C4-2B (cell line): Measurements from ENCODE around the gene U2AF2.

Source experiments
- H3K27ac ChIP-seq: fragments of 450-650 bp; 2 replicates; pipeline ENCODE4 v1.5.1; 2017
- ZFX ChIP-seq: fragments of 450-650 bp; IDR thresholded peaks from 2 replicates; pipeline ENCODE4 v1.6.1; 2017
- TF ChIP-seq, protein P1 (sequence below): fragments of 450-650 bp; conservative IDR thresholded peaks from 2 replicates; pipeline ENCODE4 v1.5.1; 2017; ENCODE audit warnings: mild to moderate bottlenecking

Gene U2AF2

DNA sequence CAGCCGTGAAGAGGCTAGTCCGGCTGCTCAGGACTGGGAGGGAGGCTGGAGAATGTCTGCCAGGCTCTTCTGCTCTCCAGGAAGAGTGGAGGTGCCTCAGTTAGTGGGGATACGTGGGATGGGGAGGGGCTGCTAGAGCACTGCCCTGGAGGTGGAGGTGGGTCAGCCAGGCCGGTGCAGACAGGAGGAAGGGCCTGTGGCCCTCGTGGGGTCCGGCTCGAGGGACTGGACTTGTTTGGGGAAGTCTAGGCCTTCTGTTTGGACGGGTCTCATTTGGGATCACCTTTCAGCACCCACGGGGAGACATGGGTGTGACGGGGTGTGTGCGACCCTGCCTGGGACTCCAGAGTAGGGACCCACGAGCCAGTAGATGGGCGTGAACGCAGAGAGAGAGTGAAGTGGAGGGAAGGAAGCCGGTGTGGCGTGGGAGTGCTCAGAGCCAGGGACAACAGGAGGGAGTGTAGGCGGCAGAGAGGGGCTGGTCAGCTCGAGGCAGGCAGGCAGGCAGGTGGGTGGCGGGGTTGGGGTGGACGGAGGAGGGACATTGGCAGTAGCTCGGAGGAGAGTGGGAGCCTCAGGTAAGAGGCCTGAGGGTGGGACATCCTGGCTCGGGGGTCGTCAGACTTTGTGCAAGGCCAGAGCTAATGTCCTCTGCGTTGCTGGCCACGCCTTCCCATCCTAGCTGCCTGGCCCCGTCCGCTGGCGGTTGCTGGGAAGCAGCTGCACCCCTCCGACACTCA, 31.6 kb downstream of the U2AF2 start:
- H3K27ac ChIP-seq: no peak overlapping the region
- no peak for TF ChIP-seq ZFX

DNA sequence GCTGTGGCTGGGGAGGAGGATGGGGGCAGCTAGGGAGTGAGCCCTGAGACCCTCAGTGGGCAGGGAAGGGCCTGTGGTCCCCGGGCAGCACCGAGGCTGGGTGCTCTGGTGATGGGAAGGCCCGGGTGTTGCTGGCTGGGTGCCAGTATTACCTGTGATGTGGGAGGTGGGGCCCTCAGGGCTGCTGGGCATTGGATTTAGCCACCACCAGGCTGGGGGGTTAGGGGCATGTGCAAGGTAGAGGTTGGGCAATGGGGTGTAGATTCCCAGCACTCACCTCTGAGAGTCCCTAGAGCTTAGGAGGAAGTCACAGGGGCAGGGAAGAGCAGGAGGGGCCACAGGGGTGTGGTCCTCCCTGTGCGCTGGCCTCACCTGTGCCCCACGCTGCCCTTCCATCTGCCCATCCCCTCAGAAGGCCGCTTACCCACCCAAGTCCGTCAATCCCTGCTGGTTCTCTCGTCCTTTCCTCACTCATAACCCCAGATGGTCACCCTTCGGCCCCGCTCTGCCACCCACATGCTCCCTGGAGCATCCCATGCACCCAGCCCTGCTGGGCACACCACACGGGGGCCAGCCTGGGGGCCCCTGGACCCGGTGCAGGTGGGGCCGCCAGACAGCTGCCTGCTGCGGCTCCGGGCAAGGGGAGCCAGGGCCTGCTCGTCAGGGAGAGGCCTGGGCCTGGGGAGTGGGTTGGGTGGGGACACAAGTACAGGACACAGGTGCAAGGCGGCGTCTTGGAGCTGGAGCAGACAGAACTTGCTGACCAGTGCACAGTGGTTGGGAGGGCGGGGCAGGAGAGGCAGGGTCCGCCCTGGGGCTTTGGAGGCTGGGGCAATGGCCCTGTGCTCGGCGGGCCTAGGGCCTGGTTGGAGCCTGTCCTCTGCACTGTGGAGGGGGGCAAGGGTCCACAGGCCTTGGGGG, 32.7 kb downstream of the U2AF2 start:
- H3K27ac ChIP-seq: no peak overlapping the region
- TF ChIP-seq ZFX: no peak
- TF ChIP-seq, protein P1, sequence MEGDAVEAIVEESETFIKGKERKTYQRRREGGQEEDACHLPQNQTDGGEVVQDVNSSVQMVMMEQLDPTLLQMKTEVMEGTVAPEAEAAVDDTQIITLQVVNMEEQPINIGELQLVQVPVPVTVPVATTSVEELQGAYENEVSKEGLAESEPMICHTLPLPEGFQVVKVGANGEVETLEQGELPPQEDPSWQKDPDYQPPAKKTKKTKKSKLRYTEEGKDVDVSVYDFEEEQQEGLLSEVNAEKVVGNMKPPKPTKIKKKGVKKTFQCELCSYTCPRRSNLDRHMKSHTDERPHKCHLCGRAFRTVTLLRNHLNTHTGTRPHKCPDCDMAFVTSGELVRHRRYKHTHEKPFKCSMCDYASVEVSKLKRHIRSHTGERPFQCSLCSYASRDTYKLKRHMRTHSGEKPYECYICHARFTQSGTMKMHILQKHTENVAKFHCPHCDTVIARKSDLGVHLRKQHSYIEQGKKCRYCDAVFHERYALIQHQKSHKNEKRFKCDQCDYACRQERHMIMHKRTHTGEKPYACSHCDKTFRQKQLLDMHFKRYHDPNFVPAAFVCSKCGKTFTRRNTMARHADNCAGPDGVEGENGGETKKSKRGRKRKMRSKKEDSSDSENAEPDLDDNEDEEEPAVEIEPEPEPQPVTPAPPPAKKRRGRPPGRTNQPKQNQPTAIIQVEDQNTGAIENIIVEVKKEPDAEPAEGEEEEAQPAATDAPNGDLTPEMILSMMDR: no peak

DNA sequence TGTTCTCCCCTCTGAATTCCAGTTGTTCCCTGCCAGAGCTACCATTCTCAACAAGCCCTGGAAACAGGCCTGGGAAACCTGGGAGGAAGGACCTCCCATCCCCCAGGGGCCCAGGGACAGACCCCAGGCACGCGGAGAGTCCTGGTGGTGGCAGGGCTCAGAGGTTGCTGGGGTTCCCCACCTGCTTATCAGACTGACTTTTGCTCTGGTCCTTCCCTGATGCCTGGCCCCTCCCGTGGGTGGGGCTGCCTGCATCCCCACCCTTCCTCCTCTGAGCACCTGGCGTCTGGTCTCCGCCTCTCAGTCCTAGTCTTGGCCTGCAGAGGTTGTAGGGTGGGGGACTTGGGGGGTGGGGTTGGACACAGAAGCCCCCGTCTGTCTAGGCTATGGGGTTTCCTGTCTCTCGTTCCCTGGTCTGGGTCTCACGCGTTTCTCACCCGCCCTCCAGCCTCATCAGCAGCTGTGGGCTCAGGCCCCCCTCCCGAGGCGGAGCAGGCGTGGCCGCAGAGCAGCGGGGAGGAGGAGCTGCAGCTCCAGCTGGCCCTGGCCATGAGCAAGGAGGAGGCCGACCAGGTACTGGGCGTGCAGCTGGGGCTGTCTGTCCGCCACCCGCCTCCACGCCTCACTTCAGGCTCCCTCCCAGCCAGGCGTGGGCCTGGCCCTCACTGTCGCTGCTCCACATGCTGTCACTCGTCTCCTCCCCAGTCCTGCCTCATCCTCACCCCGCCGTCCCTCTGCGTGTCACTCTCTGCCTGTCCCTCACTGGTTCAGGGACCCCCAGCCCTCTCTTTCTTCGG, 33.8 kb downstream of the U2AF2 start:
- TF ChIP-seq, protein P1: no peak
- TF ChIP-seq ZFX: no peak
- no peak overlapping the region for H3K27ac ChIP-seq

DNA sequence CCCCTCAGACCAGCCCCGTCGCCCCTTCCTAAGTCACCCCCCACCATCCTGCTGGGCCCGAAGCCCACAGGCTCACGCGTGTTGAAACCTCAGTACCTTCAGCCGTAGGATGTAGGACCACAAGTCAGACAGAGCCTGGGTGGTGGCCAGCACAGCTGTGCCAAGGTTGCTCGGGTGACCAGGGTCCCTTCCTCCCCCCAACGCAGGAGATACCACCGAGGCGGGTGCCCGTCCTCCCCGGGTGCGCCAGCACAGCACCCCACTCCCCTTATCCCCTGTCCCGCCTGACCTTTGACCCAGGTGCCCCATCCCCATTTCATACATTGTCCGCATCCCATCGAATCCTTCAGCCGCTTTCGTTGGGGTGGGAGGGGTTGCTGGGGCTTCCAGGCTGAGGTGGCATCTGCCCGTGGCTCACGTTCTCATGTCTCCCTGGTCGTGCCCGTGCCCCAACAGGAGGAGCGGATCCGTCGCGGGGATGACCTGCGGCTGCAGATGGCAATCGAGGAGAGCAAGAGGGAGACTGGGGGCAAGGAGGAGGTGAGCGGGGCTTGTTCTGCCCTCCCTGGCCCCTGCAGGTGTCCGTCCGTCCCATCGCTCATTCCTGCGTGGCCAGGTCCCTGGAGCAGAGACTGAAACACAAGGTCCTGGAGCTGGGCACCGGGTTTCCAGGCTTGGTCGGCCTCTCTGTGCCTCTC, 34.7 kb downstream of the U2AF2 start:
- TF ChIP-seq, protein P1: no peak
- TF ChIP-seq ZFX: no peak
- H3K27ac ChIP-seq: no peak overlapping the region

DNA sequence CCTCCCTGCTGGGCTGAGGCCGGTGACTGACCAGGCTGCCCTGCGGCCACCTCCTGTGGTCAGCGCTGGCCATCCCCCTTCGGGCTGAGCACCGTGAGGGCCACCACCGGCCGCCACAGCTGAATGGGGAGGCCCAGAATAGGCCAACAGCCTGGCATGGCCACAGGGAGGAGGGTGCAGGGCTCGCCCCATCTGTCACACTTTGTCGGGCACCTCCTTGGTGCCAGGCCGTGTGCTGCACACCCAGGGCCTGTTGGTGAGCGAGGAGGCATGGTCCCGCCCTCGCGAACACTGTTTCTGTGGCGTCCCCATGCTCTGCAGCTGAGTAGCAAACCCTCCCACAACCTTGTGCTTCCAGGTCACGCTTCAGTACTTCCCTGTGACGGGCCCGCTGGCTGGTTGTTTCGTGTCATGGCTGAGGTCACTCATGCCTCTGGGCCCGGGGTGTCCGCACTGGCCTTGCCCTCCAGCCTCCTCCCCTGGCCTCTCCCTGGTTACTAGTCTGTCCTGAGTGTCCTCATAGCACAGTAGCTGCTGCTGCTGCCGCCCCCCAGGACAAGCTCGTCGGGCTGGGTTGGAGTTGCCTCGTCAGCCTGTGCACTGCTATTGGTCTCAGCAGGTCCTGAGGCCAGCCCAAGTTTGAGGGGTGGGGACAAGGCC, 35.4 kb downstream of the U2AF2 start:
- no peak overlapping the region for H3K27ac ChIP-seq
- TF ChIP-seq ZFX: no peak
- TF ChIP-seq, protein P1: no peak

DNA sequence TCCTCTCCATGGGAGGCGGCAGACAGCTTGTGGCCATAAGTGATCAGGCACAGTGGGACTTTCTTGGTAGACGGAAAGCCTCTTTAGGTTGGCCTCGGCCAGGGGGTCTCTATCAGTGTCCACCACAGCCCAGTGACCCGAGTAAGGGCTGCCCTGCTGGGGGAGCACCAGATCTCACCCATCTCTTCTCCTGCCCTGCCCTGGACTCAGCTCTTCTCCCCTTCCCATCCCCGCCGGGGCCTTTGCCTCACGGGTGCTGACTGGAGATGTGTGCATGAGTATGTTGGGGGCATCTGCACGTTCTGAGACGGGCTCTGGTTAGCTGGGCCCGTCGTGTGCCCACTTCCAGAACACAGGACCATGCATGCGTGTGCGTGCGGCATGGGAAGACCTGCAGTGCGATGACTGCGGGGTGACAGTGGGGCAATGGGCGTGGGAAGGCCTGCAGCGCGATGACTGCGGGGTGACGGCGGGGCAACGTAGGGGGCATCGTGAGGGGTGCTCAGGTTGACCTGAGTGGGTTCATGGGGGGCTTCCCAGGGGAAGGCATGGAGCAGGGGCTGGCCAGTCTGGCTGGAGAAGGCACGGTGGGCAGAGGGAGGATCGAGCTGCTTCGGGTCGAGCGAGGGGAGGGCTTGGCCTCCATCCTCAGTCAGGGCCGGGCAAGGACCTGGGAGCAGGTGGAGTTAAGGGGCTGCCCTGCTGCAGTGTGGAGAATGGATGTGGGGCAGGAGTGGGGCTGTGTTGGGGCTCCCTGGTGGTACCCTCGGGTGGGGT, 36.1 kb downstream of the U2AF2 start:
- TF ChIP-seq ZFX: no peak
- TF ChIP-seq, protein P1: no peak
- no peak overlapping the region for H3K27ac ChIP-seq
